HG02938 (cell line): ENCODE measurements around the gene TAS1R2.
"Not testable (repeated sequence)": the region's sequence is repeated elsewhere in the genome, so short reads cannot be mapped to it uniquely, and the experiment has no call there.

Source experiments
- ATAC-seq: cut with Tn5 transposase; IDR thresholded peaks from one replicate; pipeline ENCODE4 v1.9.1; 2021; ENCODE audit warnings: mild to moderate bottlenecking, moderate library complexity; ENCODE audit not compliant: unreplicated experiment

Gene TAS1R2

GRCh38 chr1:18859560-18859959, at the start of gene TAS1R2:
TAS1R2 (minus strand) TSS chr1:18859660; CDS start chr1:18859660, 0 bp downstream.
- no peak for ATAC-seq

DNA sequence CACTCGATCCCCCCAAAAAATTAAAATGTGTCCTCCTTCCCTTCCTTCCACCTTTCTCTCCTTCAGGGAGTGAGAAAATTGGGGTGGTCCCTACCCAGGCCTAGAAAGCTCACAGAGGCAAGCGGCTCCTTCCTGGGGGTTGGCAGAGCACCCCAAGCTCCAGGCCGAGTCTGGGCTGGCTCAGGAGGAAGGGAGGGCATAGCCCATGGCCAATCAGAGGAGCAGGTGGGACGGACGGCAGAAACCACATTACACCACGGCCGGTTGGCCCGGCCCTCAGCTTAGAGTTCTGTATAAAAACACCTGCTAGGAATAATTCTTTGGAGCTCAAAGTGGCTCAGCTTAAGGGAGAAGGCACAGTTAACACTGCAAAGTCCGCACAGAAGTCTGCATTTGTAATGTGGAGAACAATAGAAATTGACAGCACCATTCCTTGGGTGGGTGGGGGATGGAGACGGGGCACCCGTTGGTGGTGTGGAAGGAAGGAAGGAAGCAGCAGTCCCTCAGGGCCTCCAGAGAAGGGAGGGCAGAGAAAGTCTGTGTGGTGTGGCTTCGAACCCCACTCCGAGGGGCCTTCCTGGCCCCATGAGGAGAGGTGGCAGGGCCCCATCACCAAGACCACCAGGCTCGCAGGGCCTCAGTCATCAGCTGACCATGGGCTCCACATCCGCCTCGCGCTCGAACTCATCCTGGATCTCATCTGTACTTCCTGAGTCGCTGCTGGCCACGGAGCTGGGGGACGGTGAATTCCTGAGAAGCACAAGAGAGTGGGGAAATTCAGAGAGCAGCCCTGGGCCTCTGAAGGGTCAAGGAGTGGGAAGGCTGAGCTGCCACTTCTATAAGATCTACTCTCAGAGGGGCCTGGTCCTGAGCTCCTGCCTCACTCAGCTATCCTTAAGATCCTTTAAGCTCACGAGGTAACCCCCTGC, 48.7 kb upstream of the TAS1R2 start:
- no peak for ATAC-seq

DNA sequence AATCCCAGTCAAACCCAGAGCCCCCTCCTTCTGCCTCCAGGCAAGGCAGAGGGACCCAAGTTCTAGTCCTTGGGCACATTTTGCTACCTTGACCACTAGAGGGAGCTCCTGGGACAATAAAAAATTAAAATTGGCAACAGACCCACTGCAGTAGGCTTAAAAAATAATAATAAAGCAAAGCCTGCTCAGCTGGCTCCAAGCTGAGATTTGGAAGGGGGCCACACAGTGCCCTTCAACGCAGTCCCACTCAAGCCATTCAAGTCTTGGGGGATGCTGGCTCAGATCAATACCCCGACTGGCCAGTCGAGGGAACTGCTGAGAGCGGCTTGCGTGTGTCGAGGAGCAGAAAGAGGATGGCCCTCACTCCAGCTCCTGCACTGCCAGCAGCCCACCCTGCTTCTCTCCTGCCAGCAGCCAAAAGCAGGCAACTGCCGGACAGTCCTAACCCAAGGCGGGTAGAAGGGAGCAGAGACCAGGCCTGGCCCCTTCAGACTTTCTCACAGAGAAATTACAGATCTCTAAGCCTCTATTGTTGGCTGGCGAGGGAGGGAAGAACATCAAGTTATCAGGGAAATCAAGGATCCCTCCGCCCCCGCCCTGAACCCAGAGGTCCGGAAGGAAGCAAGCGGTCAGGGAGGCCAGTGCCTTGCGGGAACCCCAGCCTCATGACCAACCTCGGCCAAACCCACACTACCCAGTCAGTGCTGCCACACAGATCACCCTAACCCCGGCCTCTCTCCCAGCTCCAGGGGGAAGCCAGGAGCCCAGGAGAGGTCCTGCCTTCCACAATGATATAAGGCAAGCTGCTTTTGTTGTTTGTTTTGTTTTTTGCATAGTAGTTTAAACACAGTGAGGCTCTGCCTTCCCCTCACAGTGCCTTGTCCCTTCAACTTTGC, 47.8 kb upstream of the TAS1R2 start:
- ATAC-seq, result no peak

GRCh38 chr1:18903291-18903756, 43.9 kb upstream of the TAS1R2 start:
- ATAC-seq, result no peak

GRCh38 chr1:18902523-18903290, 43.2 kb upstream of the TAS1R2 start, which contains the start of gene ALDH4A1:
ALDH4A1 (minus strand) TSS chr1:18902555; CDS start chr1:18902523, 32 bp downstream.
- peak; percentile 97 for ATAC-seq

GRCh38 chr1:18901952-18902522, 42.6 kb upstream of the TAS1R2 start:
- ATAC-seq, result no peak

GRCh38 chr1:18901147-18901951, 41.9 kb upstream of the TAS1R2 start:
- ATAC-seq, result no peak

DNA sequence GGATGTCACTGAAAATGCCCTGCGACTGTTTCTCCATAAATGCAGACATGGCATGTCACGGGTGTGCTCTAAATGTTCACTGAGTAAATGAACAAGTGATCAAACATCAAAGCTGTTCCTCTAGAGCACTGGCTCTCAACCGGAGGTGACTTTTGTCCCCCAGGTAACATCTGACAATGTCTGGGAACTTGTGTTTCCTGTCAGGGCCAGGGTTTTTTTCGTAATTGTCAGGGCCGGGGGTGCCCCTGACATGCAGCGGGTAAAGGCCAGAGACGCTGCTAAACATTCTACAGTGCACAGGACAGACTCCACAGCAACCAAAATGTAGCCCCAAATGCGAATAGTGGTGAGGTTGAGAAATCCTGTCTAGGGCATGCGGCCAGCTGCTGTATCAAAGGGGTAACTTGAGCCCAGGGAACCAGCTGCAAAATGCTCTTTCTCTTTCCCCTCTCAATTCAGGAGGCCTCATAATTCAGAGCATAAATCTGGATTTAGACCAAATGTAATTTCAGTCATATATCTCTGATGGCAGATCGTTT, 40.9 kb upstream of the TAS1R2 start:
- ATAC-seq, result no peak

- ATAC-seq, result no peak
Measured at GRCh38 chr1:18899363-18900049, 40.0 kb upstream of the TAS1R2 start.

DNA sequence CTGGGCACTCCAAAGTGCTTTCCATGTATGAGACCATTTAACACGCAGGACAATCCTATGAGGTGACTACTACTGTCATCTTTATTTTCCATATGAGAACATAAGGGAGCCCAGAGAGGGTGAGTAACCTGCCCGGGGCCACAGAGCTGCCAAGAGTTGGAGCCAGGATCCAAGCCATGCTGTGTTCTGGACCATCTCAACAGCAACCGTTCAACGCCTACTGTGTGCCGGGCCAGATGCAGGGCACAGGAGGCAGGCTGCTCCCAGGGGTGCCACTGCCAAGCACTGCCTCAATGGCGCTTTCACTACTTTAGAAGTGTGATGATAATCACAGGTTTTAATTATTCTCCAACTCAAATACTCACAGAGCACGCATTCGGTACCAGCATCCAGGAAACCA, 39.1 kb upstream of the TAS1R2 start:
- no peak for ATAC-seq

DNA sequence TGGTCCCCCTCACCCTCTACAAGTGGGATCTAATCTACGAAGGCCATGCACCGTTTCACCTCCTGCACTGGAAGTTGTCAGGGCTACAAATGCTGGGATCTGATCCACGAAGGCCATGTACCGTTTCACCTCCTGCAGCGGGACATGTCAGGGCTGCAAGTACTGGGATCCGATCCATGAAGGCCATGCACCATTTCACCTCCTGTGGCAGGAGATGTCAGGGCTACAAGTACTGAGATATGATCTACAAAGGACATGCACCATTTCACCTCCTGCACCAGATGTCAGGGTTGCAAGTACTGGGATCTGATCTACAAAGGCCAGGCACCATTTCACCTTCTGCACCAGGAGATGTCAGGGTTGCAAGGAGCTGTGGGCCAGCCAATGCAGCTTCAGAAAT, 35.9 kb upstream of the TAS1R2 start:
- no peak for ATAC-seq

DNA sequence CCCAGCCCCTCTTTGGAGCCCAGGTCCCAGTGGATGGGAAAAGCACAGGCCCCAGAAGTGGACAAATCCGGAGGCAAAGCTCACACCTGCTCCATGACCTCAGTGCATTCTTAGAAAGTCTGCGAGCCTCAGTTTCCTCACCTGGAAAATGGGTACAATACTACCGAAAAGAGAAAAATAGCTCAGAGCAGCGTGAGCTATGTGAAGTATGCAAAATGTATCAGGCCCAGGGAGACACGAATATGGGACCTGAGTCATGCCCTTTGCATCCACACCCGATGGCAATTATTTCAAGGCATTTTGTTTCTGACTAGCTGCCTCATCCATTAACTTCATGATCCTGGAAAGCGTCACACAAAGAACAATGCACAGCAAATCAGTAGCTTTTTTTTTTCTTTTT, 33.7 kb upstream of the TAS1R2 start:
- no peak for ATAC-seq

- ATAC-seq, result not testable (repeated sequence)
Measured at GRCh38 chr1:18891858-18892257, 32.4 kb upstream of the TAS1R2 start.

DNA sequence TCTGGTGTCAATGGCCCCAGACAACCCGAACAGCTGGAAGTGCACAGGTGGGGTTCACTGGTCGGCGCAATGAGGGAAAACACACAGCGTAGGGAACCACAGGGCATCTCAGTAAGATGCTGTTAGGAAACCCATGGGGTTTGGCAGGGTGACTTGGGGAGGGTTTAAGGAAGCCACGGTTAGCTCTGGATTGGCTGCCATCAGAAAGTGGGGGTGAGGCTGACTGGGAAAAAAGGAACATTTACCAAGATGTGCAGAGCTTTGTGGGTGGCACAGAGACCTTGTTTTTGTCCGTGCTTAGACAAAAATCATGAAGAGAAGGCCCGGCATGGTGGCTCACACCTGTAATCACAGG, 31.9 kb upstream of the TAS1R2 start:
- ATAC-seq, result no peak

GRCh38 chr1:18890706-18891425, 31.4 kb upstream of the TAS1R2 start:
- ATAC-seq, result no peak

DNA sequence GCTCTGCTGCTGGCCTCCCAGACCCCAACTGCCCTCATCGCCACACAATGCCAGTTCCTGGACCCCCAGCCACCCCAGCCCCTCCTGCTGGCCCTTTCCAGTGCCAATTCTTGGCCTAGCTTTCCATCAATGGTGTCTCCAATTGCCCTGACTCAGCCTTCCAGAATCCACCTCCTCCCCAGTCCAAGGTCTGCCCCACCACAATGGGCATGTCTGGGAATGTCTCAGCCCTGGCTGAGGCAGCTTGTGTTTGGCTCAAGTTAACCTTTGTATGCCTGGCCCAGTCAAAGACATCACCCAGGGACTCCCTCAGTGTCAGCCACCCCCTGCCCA, 26.5 kb upstream of the TAS1R2 start:
- ATAC-seq, result no peak

GRCh38 chr1:18885311-18886002, 26.0 kb upstream of the TAS1R2 start:
- no peak for ATAC-seq

DNA sequence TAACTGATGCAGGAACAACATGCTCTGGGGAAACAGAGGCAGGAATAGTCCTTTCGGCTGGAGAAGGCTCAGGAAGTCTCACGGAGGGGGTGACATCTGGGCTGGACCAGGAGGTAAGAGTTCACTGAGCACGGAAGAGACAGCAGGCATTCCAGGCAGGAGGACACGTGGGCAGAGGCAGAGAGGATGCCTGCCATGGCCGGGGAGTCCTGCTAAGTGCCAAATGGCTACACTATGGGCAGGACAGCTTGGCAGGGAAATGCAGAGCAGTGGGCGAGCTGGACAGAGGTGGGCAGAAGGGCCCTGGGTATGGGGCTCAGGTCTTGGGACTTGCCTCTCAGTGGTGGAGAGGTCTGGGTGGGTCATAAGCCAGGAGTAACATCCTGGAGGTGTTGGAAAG, 25.3 kb upstream of the TAS1R2 start:
- ATAC-seq, result no peak
